Testis (tissue), 3 donors: ENCODE data around the gene SLC7A5. TPM values are rescaled to one million over a fixed set of nuclear protein-coding genes. Genes with fewer than 3 reads are reported as not detected.
"Not testable (repeated sequence)": the region's sequence is repeated elsewhere in the genome, so short reads cannot be mapped to it uniquely, and the experiment has no call there.

ENCODE experiments used
- DNase-seq: peaks from one replicate; pipeline ENCODE4 v3.0.0-alpha.2; 2019
- H3K27ac ChIP-seq, 2 donors: fragments of 200-600 bp; sonication (generic); one replicate each; pipeline ENCODE4 v1.5.1; 2019
- H3K27me3 ChIP-seq: fragments of 200-600 bp; sonication (generic); one replicate; pipeline ENCODE4 v1.5.1; 2019
- H3K36me3 ChIP-seq: fragments of 200-600 bp; sonication (generic); one replicate; pipeline ENCODE4 v1.5.1; 2017; ENCODE audit warnings: low read depth; ENCODE audit errors: missing control alignments
- H3K4me1 ChIP-seq: fragments of 200-600 bp; sonication (generic); one replicate; pipeline ENCODE4 v1.5.1; 2019
- H3K4me3 ChIP-seq, 2 donors: fragments of 200-600 bp; sonication (generic); one replicate each; pipeline ENCODE4 v1.5.1; 2017 to 2019
- H3K9me3 ChIP-seq: fragments of 200-600 bp; sonication (generic); one replicate; pipeline ENCODE4 v1.5.1; 2017
- POLR2A ChIP-seq: fragments of 450-650 bp; IDR thresholded peaks from one replicate; pipeline ENCODE4 v1.6.1; 2017; ENCODE audit warnings: antibody characterized with exemption, mild to moderate bottlenecking, moderate library complexity
- WGBS, 2 donors: methylation state at CpG; one replicate each; pipeline ENCODE4 v1.1.5; 2018; 5-methylcytosine and 5-hydroxymethylcytosine counted together
- intact Hi-C: fragments of 100-400 bp; cut with DNase I; formaldehyde crosslinking; loops from one replicate; pipeline ENCODE4 v1.15.1; 2023; ENCODE audit warnings: low total_unique reads
- polyA plus RNA-seq: library from polyadenylated mRNA; stranded (reverse); fragments of 350-450 nt; fragmentation: Illumina TruSeq; extraction: RNeasy Lipid Tissue Mini Kit (QIAGEN cat#74804); gene quantifications from one replicate; pipeline ENCODE4 v1.2.3, GENCODE V29; 2014; ENCODE audit warnings: low read depth, low replicate concordance; ENCODE audit not compliant: insufficient read depth
- total RNA-seq, 2 donors: library from RNA; depleted of rRNA; stranded (reverse); fragments of >200 nt; gene quantifications; one replicate each; pipeline ENCODE4 v1.2.3, GENCODE V29; 2016
- TF ChIP-seq, protein P1 (sequence below), 3 experiments: fragments of 450-650 bp in 2 of 3; fragments of 200-600 bp in 1 of 3; sonication (generic) in 1 of 3; IDR thresholded peaks; one replicate each; pipeline ENCODE4 v1.5.1; 2016 to 2019; ENCODE audit warnings: antibody characterized with exemption in 3 of 3, mild to moderate bottlenecking in 2 of 3, moderate library complexity in 1 of 3

Gene SLC7A5
- total and polyA plus RNA-seq, 3 donors from 2014 or later, result 179 to 290 (median 263) TPM

DNA sequence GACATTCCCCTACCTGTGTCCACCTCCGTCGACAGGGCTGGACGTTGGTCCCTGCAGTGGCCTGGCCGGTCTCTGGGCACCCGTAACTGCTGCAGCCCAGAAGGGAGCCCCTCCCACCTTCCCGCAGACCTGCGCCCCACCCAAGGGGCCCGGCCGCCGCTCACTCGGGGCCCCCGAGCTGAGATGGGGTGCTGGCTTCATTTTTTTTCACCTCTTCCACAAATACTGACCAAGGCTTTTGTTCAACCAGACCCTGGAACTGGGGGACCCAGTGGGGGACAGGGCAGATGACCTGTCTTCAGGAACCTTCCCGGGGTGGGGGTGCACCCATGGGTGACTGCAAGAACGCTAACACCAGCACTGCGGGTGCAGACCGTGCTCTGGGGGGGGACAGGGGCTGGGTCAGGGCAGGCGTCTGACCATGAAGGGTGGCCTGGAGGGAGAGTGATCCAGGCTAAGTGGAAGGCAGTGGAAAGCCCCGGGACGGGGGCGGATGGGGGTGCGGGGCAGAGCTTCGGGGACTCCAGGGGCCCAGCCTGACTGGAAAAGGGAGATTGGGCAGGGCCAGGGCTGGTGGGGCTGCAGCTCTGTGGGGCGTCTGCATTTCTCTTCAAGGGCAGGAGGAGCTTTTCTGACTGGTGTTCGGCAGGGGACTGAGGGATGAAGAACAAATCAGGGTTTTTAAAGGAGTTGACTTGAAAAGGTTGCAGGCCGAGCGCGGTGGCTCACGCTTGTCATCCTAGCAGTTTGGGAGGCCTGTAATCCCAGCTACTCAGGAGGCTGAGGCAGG, 42.3 kb downstream of the SLC7A5 start:
- intact Hi-C loops, result no loop called here

GRCh38 chr16:87826407-87826797, 42.9 kb downstream of the SLC7A5 start:
- 68 to 89% methylated on average over 4 of the region's 4 CpGs for WGBS, 2 donors
- intact Hi-C loops, H3K9me3 ChIP-seq, H3K4me1 ChIP-seq, DNase-seq, H3K4me3 ChIP-seq, H3K36me3 ChIP-seq, H3K27ac ChIP-seq, H3K27me3 ChIP-seq: not testable (repeated sequence)

More for the DNA sequence above, 42.3 kb downstream of the SLC7A5 start:
- H3K27ac ChIP-seq, result no peak overlapping the region
- no peaks in the 10 kb centered on the region for H3K9me3 ChIP-seq
- H3K4me3 ChIP-seq, result no peak overlapping the region
- TF ChIP-seq POLR2A, result no peak
- TF ChIP-seq, protein P1, sequence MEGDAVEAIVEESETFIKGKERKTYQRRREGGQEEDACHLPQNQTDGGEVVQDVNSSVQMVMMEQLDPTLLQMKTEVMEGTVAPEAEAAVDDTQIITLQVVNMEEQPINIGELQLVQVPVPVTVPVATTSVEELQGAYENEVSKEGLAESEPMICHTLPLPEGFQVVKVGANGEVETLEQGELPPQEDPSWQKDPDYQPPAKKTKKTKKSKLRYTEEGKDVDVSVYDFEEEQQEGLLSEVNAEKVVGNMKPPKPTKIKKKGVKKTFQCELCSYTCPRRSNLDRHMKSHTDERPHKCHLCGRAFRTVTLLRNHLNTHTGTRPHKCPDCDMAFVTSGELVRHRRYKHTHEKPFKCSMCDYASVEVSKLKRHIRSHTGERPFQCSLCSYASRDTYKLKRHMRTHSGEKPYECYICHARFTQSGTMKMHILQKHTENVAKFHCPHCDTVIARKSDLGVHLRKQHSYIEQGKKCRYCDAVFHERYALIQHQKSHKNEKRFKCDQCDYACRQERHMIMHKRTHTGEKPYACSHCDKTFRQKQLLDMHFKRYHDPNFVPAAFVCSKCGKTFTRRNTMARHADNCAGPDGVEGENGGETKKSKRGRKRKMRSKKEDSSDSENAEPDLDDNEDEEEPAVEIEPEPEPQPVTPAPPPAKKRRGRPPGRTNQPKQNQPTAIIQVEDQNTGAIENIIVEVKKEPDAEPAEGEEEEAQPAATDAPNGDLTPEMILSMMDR (IDR thresholded peaks at IDR 0.05), result no peak
- no peaks in the 10 kb centered on the region for H3K4me1 ChIP-seq
- H3K27me3 ChIP-seq, result no peaks in the 10 kb centered on the region
- H3K36me3 ChIP-seq, result no peaks in the 10 kb centered on the region
- 87 to 90% methylated on average over 28 of the region's 28 CpGs for WGBS, 2 donors
- no peak for DNase-seq

DNA sequence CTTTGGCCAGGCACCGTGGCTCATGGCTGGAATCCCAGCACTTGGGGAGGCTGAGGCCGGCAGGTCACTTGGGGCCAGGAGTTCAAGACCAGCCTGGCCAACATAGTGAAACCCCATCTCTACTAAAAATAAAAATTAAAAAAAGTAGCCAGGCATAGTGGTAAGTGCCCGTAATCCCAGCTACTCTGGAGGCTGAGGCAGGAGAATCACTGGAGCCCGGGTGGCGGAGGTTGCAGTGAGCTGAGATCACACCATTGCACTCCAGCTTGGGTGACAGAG, 43.5 kb downstream of the SLC7A5 start:
- H3K36me3 ChIP-seq, intact Hi-C loops, H3K27me3 ChIP-seq, H3K9me3 ChIP-seq, H3K27ac ChIP-seq, DNase-seq, H3K4me1 ChIP-seq, H3K4me3 ChIP-seq: not testable (repeated sequence)
- 75 to 79% methylated on average over 5 of the region's 5 CpGs for WGBS, 2 donors

GRCh38 chr16:87824991-87825841, 44.1 kb downstream of the SLC7A5 start:
- no peaks in the 10 kb centered on the region for H3K36me3 ChIP-seq
- intact Hi-C loops, result no loop called here
- DNase-seq, result no peak
- no peak for TF ChIP-seq POLR2A
- TF ChIP-seq, protein P1 (IDR thresholded peaks at IDR 0.05), result no peak
- no peaks in the 10 kb centered on the region for H3K27me3 ChIP-seq
- no peaks in the 10 kb centered on the region for H3K4me1 ChIP-seq
- H3K27ac ChIP-seq, result no peak overlapping the region
- no peak overlapping the region for H3K4me3 ChIP-seq
- no peaks in the 10 kb centered on the region for H3K9me3 ChIP-seq
- 86 to 89% methylated on average over 29 of the region's 29 CpGs for WGBS, 2 donors

- DNase-seq, result no peak
- Histone ChIP-seq H3K27ac (no peak overlapping the region), H3K27me3 (no peaks in the 10 kb centered on the region), H3K36me3 (no peaks in the 10 kb centered on the region), H3K4me3 (no peak overlapping the region), H3K9me3 (no peaks in the 10 kb centered on the region), H3K4me1 (no peaks in the 10 kb centered on the region)
- WGBS, 2 donors, result 89% methylated on average over 14 to 19 of the region's 19 CpGs
- TF ChIP-seq, protein P1 (IDR thresholded peaks at IDR 0.05), result no peak
- TF ChIP-seq POLR2A, result no peak
- intact Hi-C loops, result no loop called here
Measured at GRCh38 chr16:87824016-87824990, 45.0 kb downstream of the SLC7A5 start.
